NCI-H1930 (cell line): ENCODE measurements around the gene USP7.
A peak's percentile ranks its signal among the peaks of the same experiment; 100 is the strongest.
"Not testable (repeated sequence)": the region's sequence is repeated elsewhere in the genome, so short reads cannot be mapped to it uniquely, and the experiment has no call there.

ENCODE experiments used
- DNase-seq, 2 experiments: peaks; one replicate each; lab custom pipeline; 2025; lab: John Stamatoyannopoulos, UW

The USP7 gene

GRCh38 chr16:8963821-8964441, at the start of gene USP7:
Gene USP7 (minus strand): TSS chr16:8963906. CDS start chr16:8963285, 621 bp downstream.
- peak; percentile 82 to 91 for DNase-seq

DNA sequence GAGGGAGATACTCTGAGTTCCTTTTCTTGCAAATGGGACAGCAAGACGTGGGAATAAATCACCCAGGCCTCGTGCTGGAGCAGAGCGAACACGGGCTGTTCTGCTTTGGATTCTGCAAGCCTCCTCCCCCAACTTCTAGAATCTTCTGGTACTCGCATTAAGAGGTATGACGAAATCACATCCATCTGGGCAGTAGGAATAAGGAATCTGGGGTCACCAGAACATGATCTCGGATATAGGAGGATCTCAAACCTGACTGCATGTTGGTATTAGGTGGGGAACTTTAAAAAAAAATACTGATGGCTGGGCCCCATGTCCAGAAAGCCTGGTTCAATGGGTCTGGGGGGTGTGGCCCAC, 49.8 kb upstream of the USP7 start:
- DNase-seq = no peak

- peak; percentile 62 to 65 for DNase-seq
Observed at GRCh38 chr16:9012848-9013507, 49.3 kb upstream of the USP7 start.

- DNase-seq = no peak
Observed at GRCh38 chr16:9012330-9012729, 48.6 kb upstream of the USP7 start.

DNA sequence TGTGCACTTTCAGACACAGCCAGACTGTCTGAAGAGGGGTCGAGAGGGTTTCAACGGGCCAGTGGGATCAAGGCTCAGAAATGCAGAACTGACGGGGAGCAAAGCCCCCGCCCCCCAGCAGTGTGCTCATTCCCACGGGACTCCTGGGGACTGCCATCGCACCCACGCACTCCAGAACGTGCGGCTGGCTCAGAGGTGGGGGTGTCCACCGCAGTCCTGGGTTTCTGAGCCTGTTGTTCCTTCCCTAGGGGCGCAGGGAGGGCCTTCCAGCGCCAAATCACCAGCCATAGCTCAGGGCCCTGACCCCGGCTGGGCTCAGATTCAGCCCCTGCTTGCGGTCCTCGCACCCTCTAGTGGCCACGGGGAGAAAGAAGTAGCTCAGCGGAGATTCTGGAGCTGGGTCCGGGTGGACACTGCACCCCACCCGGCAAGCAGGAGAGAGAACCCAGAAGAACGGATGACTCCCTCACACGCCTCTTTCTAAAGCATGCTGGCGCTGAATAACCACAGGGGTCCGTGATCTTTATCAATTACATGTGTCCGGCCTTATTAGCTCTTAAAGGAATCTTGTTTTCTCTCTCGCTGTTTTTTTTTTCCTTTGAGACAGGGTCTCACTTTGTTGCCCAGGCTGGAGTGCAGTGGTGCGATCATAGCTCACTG, 45.0 kb upstream of the USP7 start:
- DNase-seq = peak; percentile 45 to 49

GRCh38 chr16:9007177-9007794, 43.6 kb upstream of the USP7 start:
- DNase-seq = no peak

GRCh38 chr16:9004183-9004582, 40.5 kb upstream of the USP7 start:
- no peak for DNase-seq

GRCh38 chr16:9003763-9004162, 40.1 kb upstream of the USP7 start:
- no peak for DNase-seq

- no peak for DNase-seq
Observed at GRCh38 chr16:9003322-9003721, 39.6 kb upstream of the USP7 start.

GRCh38 chr16:9002042-9002441, 38.3 kb upstream of the USP7 start:
- no peak for DNase-seq

DNA sequence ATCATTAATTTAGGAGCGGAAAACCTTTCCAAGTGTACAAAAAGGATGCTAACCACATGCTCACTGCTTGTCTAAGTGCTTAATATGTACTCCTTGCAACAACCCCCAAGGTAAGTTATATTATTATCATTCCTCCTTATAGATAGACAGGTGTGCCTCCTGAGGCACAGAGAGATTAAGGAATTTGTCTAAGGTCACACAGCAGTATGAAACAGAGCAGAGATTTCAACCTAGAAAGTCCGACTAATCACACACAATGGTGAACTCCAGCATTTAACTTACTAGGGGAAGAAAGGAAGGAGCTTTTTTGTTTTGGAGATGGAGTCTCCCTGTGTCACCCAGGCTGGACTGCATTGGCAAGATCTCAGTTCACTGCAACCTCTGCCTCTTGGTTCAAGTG, 37.0 kb upstream of the USP7 start:
- DNase-seq = no peak

GRCh38 chr16:8999800-9000199, 36.1 kb upstream of the USP7 start:
- DNase-seq = no peak

DNA sequence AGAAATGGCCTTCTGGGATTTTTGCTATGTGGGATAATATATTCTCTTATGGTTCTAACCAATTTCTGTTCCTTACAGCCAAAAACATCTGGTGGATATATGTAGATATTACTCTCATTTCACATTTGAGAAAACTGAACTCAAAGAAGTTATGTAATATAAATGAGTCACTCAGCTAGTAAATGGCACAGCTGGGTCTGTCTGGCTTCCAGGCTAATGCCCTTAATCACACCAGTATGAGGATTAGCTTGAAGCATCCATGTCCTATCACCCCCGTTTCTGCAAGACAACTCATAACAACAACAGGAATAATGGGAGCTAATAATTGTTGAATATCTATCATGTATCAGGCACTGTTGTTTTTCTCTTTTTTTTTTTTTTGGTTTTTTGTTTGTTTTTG, 34.4 kb upstream of the USP7 start:
- no peak for DNase-seq

GRCh38 chr16:8996891-8997290, 33.2 kb upstream of the USP7 start:
- no peak for DNase-seq

DNA sequence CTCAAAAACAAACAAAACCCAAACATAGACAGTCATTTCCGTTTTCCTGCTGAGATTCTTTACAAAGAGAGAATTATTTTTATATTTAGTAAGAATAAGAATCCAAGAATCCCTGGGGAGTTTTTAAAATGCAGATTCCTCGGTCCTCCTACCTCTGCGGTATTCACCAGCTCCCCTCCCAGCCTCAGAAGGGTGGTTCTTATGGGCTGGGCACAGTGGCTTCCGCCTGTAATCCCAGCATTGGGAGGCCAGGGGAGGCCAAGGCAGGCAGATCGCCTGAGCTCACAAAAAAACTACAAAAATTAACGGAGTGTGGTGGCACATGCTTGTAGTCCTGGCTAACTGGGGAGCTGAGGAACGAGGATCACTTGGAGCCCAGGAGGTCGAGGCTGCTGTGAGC, 26.7 kb upstream of the USP7 start:
- DNase-seq = no peak

DNA sequence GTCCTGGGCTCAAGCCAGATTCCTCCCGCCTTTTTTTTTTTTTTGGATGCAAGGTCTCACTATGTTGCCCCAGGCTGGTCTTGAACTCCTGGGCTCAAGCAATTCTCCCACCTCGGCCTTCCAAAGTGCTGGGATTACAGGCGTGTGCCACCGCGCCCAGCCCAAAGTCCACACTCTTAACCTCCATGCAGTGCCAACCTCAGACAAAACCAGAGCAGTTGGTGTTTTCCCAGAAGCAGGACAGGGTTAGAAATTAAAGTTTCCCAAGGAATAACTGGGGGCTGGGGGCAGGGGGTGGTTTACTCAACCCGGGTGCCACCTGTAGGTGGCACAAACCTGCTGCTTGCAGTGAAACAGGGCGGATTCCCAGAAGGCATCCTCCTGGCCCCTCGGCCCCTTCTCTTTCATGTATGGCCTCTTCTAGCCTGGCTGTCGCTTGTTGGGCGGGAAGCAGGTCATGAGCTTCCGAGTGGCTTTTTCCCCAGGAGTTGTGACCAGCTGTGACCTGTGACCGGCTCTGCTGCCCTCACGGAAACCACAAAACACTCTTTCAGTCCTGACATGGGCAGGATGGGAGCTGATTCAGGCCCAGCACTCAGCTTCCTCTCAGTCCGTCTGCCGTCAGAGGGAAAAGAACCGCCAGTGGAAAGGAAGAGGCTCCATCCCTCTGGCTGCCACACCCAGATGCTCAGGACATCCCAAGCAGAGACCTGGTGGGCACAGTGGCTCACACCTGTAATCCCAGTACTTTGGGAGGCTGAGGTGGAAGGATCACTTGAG, 25.6 kb upstream of the USP7 start:
- DNase-seq = no peak

DNA sequence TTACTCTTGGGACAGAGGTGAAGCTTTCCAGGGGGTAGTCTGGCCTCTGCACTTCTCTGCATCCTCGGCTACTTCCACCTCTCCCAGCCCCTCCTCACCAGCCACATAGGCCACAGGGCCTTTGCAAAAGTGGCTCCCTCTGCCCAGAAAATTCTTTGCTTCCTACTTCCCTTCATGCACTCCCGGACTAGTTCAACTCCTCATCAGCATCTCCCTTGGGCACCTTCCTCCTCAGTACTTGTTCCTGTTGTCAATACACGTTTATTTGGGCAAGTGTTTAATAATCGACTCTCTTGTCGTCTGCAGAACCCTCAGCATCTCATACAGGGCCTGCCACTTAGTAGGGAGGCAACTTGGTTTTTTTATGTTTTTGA, 23.1 kb upstream of the USP7 start:
- no peak for DNase-seq

- no peak for DNase-seq
Observed at GRCh38 chr16:8986111-8986510, 22.4 kb upstream of the USP7 start.

- no peak for DNase-seq
Observed at GRCh38 chr16:8982816-8983215, 19.1 kb upstream of the USP7 start.

GRCh38 chr16:8981901-8982300, 18.2 kb upstream of the USP7 start:
- DNase-seq = not testable (repeated sequence)

DNA sequence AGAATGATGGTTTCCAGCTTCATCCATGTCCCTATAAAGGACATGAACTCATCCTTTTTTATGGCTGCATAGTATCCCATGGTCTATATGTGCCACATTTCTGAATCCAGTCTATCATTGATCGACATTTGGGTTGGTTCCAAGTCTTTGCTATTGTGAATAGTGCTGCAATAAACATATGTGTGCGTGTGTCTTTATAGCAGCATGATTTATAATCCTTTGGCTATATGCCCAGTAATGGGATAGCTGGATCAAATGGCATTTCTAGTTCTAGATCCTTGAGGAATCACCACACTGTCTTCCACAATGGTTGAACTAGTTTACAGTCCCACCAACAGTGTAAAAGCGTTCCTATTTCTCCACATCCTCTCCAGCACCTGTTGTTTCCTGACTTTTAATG, 12.5 kb upstream of the USP7 start:
- DNase-seq = not testable (repeated sequence)

DNA sequence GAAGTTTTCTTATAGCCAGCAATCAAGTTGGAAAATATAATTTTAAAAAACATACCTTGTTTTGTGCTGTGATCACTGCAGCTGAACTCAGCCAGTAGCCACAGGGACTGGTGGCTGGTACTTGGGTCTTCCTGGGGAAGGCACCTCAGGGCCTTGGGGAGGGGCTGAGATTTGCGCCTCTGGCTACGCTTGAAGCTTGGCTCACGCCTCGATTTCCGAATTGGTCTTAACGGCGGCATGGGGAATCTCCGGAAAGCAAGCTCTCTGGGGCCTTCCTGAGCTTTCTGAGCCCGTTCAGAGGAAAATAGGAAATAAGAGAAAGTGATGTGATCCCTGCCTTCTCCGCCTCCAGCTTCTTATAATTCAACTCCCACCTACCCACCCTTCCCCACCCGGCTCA, 11.3 kb upstream of the USP7 start:
- DNase-seq = no peak
